Hepatocyte (in vitro differentiated cells): ENCODE measurements around the gene VPS41. TPM values are rescaled to one million over a fixed set of nuclear protein-coding genes. Genes with fewer than 3 reads are reported as not detected.

Experiments used
- DNase-seq: peaks from one replicate; pipeline ENCODE4 v3.0.0-alpha.2; 2016; ENCODE audit warnings: low spot score
- H2AFZ ChIP-seq: fragments of 200-600 bp; sonication (generic); 2 replicates; pipeline ENCODE4 v1.6.0; 2016; ENCODE audit warnings: antibody characterized with exemption, mild to moderate bottlenecking
- H3K27ac ChIP-seq: fragments of 200-600 bp; sonication (generic); 2 replicates; pipeline ENCODE4 v1.5.1; 2016; ENCODE audit warnings: mild to moderate bottlenecking
- H3K27me3 ChIP-seq: fragments of 200-600 bp; sonication (generic); 2 replicates; pipeline ENCODE4 v1.6.1; 2016
- H3K36me3 ChIP-seq: fragments of 200-600 bp; sonication (generic); replicated peaks from 2 replicates; pipeline ENCODE4 v1.5.1; 2016; ENCODE audit warnings: low read depth; ENCODE audit not compliant: insufficient read depth
- H3K4me1 ChIP-seq: fragments of 200-600 bp; sonication (generic); 2 replicates; pipeline ENCODE4 v1.5.1; 2016; ENCODE audit warnings: mild to moderate bottlenecking, moderate library complexity; ENCODE audit not compliant: insufficient read depth
- H3K4me2 ChIP-seq: fragments of 200-600 bp; sonication (generic); 2 replicates; pipeline ENCODE4 v1.6.0; 2016
- H3K4me3 ChIP-seq: fragments of 200-600 bp; sonication (generic); 2 replicates; pipeline ENCODE4 v1.5.1; 2016; ENCODE audit warnings: mild to moderate bottlenecking
- H3K79me2 ChIP-seq: fragments of 200-600 bp; sonication (generic); 2 replicates; pipeline ENCODE4 v1.6.0; 2017; ENCODE audit warnings: mild to moderate bottlenecking
- H3K9me2 ChIP-seq: fragments of 200-600 bp; sonication (generic); replicated peaks from 2 replicates; pipeline ENCODE4 v1.6.0; 2017; ENCODE audit warnings: mild to moderate bottlenecking; ENCODE audit not compliant: insufficient read depth
- H3K9me3 ChIP-seq: fragments of 200-600 bp; sonication (generic); 2 replicates; pipeline ENCODE4 v1.5.1; 2016; ENCODE audit warnings: low read depth, mild to moderate bottlenecking
- H4K20me1 ChIP-seq: fragments of 200-600 bp; sonication (generic); 2 replicates; pipeline ENCODE4 v1.6.0; 2016; ENCODE audit warnings: mild to moderate bottlenecking; ENCODE audit not compliant: insufficient read depth, poor library complexity, severe bottlenecking
- CTCF ChIP-seq: fragments of 200-600 bp; sonication (generic); IDR thresholded peaks from 2 replicates; pipeline ENCODE4 v1.5.1; 2016; ENCODE audit warnings: antibody characterized with exemption, mild to moderate bottlenecking; ENCODE audit not compliant: poor library complexity
- EZH2 ChIP-seq: fragments of 200-600 bp; sonication (generic); IDR thresholded peaks from 2 replicates; pipeline ENCODE4 v1.6.1; 2016; ENCODE audit warnings: antibody characterized with exemption, mild to moderate bottlenecking, borderline replicate concordance
- EZH2phosphoT487 ChIP-seq: fragments of 200-600 bp; sonication (generic); IDR thresholded peaks from one replicate; pipeline ENCODE4 v1.6.1; 2018; ENCODE audit warnings: antibody characterized with exemption, mild to moderate bottlenecking, low read depth, moderate library complexity; ENCODE audit not compliant: unreplicated experiment, severe bottlenecking
- WGBS: methylation state at CpG from one replicate; pipeline ENCODE4 v1.1.6; 2016; ENCODE audit warnings: low lambda C conversion rate; ENCODE audit errors: missing lambda C conversion rate; 5-methylcytosine and 5-hydroxymethylcytosine counted together
- polyA plus RNA-seq: library from polyadenylated mRNA; unstranded; fragments of >200 nt; fragmentation: Nextera tagmentation; extraction: Ambion mirVana; gene quantifications from 2 replicates; pipeline ENCODE4 v1.2.1, GENCODE V29; 2016
- total RNA-seq: library from RNA; depleted of rRNA; stranded (reverse); fragments of >200 nt; gene quantifications from 2 replicates; pipeline ENCODE4 v1.2.3, GENCODE V29; 2014

VPS41 gene
- total and polyA plus RNA-seq, 2 experiments from 2014 or later: 40.1 to 70.9 TPM

GRCh38 chr7:38881947-38882684 lies 26.9 kb downstream of the VPS41 start:
- peaks cover 37% of the 10 kb centered on the region for H3K79me2 ChIP-seq
- peaks cover 2% of the 10 kb centered on the region for H4K20me1 ChIP-seq
- no peaks in the 10 kb centered on the region for H3K9me2 ChIP-seq
- no peak overlapping the region for H2AFZ ChIP-seq
- no peak overlapping the region for H3K4me2 ChIP-seq
- no peaks in the 10 kb centered on the region for H3K36me3 ChIP-seq
- no peak for DNase-seq
- H3K27me3 ChIP-seq: no peaks in the 10 kb centered on the region
- 69% methylated on average over 2 of the region's 2 CpGs for WGBS
- no peaks in the 10 kb centered on the region for H3K4me1 ChIP-seq
- no peak overlapping the region for H3K4me3 ChIP-seq
- H3K27ac ChIP-seq: no peak overlapping the region
- H3K9me3 ChIP-seq: no peaks in the 10 kb centered on the region
- TF ChIP-seq EZH2 (no peak), CTCF (no peak), EZH2phosphoT487 (no peak)

DNA sequence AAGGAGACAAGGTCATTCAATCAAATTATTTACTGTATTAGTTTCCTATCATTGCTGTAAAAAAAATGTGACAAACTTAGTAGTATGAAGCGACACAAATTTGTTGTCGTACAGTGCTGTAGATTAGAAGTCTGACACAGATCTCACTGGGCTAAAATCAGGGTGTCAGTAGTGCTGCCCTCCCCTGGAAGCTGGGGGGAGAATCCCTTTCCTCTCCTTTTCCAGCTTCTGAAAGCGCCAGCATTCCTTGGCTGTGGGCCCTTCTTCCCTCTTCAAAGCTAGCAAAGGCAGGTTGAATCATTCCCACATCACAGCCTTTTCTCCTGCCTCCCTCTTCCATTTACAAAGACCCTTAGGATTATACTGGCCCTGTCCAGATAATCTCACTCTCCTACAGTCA lies 28.0 kb downstream of the VPS41 start:
- no peak overlapping the region for H3K4me2 ChIP-seq
- H2AFZ ChIP-seq: no peak overlapping the region
- no peak for TF ChIP-seq CTCF
- no peak for TF ChIP-seq EZH2
- TF ChIP-seq EZH2phosphoT487: no peak
- no peaks in the 10 kb centered on the region for H3K27me3 ChIP-seq
- 96% methylated on average over 3 of the region's 3 CpGs for WGBS
- peaks cover 6% of the 10 kb centered on the region for H4K20me1 ChIP-seq
- H3K4me3 ChIP-seq: no peak overlapping the region
- peaks cover 44% of the 10 kb centered on the region for H3K79me2 ChIP-seq
- H3K27ac ChIP-seq: no peak overlapping the region
- H3K4me1 ChIP-seq: no peaks in the 10 kb centered on the region
- H3K9me3 ChIP-seq: no peaks in the 10 kb centered on the region
- H3K9me2 ChIP-seq: no peaks in the 10 kb centered on the region
- DNase-seq: no peak
- H3K36me3 ChIP-seq: no peaks in the 10 kb centered on the region

DNA sequence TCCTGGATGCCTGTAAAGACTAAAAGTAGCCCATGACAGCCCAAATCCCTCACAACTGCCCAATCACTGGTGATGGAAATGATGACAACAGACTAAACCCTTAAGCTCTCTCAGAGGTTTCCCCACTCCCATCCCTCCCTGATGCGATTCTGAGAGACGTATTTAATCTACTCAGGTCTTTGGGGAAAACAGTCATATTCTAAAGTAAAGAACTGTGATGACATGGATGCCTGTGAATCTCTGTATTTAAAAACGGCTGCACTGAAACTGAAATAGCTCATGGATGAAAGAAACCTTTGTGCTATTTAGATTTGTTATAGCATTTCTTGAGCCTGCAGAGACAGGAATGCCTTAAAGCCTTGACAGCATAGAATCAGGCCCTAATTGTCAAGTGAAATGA lies 28.5 kb downstream of the VPS41 start:
- Histone ChIP-seq H3K36me3 (no peaks in the 10 kb centered on the region), H3K4me1 (no peaks in the 10 kb centered on the region), H3K4me3 (no peak overlapping the region), H3K9me3 (no peaks in the 10 kb centered on the region), H4K20me1 (peaks cover 6% of the 10 kb centered on the region), H3K9me2 (no peaks in the 10 kb centered on the region), H3K27ac (no peak overlapping the region), H2AFZ (no peak overlapping the region), H3K79me2 (peaks cover 44% of the 10 kb centered on the region), H3K4me2 (no peak overlapping the region), H3K27me3 (no peaks in the 10 kb centered on the region)
- no peak for TF ChIP-seq CTCF
- TF ChIP-seq EZH2phosphoT487: no peak
- no peak for TF ChIP-seq EZH2
- WGBS: 75% methylated on average over 3 of the region's 3 CpGs
- DNase-seq: no peak
